Suprapubic skin (tissue), 4 donors: ENCODE measurements around the gene PABPN1L. TPM values are rescaled to one million over a fixed set of nuclear protein-coding genes. Genes with fewer than 3 reads are reported as not detected.

Experiments
- DNase-seq, 2 donors: peaks; one replicate each; pipeline ENCODE4 v3.0.0-alpha.2; 2019; ENCODE audit warnings: low spot score in 2 of 2
- H3K27ac ChIP-seq: fragments of 200-600 bp; sonication (generic); one replicate; pipeline ENCODE4 v1.5.1; 2019
- H3K27me3 ChIP-seq: fragments of 200-600 bp; sonication (generic); one replicate; pipeline ENCODE4 v1.5.1; 2019
- H3K36me3 ChIP-seq: fragments of 200-600 bp; sonication (generic); one replicate; pipeline ENCODE4 v1.5.1; 2019
- H3K4me1 ChIP-seq: fragments of 200-600 bp; sonication (generic); one replicate; pipeline ENCODE4 v1.5.1; 2019
- H3K4me3 ChIP-seq: fragments of 200-600 bp; sonication (generic); one replicate; pipeline ENCODE4 v1.5.1; 2019; ENCODE audit warnings: mild to moderate bottlenecking
- H3K9me3 ChIP-seq: fragments of 200-600 bp; sonication (generic); one replicate; pipeline ENCODE4 v1.5.1; 2019
- EP300 ChIP-seq: sonication (generic); formaldehyde crosslinking; IDR thresholded peaks from one replicate; pipeline ENCODE4 v1.6.1; 2017; ENCODE audit warnings: antibody characterized with exemption
- POLR2A ChIP-seq, 2 donors: fragments of 450-650 bp; IDR thresholded peaks; one replicate each; pipeline ENCODE4 v1.6.1; 2017; ENCODE audit warnings: antibody characterized with exemption in 2 of 2, mild to moderate bottlenecking in 2 of 2, moderate library complexity in 2 of 2
- POLR2AphosphoS5 ChIP-seq, 3 donors: sonication (generic); formaldehyde crosslinking; IDR thresholded peaks; one replicate each; pipeline ENCODE4 v1.6.1; 2017; ENCODE audit warnings: antibody characterized with exemption in 3 of 3
- WGBS: methylation state at CpG from one replicate; pipeline ENCODE4 v1.1.5; 2018; 5-methylcytosine and 5-hydroxymethylcytosine counted together
- total RNA-seq, 4 donors: library from RNA; depleted of rRNA; stranded (reverse); fragments of >200 nt; gene quantifications; one replicate each; pipeline ENCODE4 v1.1.0, GENCODE V29; 2016
- TF ChIP-seq, protein P1 (sequence below), 2 donors: fragments of 200-600 bp in 1 of 2; fragments of 450-650 bp in 1 of 2; sonication (generic) in 1 of 2; IDR thresholded peaks; one replicate each; pipeline ENCODE4 v1.5.1; 2016 to 2019; ENCODE audit warnings: antibody characterized with exemption in 2 of 2, mild to moderate bottlenecking in 1 of 2, moderate library complexity in 1 of 2

Gene PABPN1L
- total RNA-seq, 4 donors from 2014 or later, result not detected

DNA sequence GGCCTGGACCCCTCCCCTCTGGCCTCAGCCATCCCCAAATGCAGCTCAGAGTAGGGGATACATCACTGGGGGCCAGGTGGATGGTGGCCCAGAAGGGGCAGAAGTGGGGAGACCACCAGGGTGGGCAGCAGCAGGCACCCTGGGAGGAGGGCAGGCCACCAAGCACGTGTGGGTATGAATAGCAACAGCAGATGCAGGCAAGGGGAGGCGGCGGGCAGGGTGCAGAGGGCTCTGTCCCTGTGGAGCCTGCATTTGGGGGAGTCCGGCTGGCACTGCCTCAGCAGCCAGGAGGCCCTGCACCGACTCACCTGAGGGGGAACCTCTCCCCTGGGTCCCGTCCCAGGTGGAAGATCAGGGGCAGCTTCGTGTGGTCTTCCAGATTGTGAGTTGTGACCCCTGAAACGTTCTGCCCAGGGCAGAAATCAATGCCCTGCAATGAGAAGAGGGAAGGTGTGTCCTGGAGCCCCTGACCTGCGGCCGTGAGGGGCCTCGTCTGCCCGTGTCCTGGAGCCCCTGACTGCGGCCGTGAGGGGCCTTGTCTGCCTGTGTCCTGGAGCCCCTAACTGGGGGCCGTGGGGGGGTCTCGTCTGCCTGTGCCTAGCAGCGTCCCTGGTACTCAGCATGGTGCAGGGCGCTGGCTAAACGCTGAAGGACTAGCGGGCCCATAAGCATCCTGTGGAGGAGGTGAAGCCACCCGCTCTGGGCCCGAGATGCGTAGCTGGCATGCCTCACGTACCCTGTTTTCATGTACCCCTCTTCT, 44.0 kb downstream of the PABPN1L start:
- H3K9me3 ChIP-seq, result no peaks in the 10 kb centered on the region
- H3K27ac ChIP-seq, result no peak overlapping the region
- no peaks in the 10 kb centered on the region for H3K27me3 ChIP-seq
- TF ChIP-seq EP300 (no peak), POLR2A (IDR thresholded peaks at IDR 0.05) (no peak), POLR2AphosphoS5 (IDR thresholded peaks at IDR 0.05) (no peak)
- TF ChIP-seq, protein P1, sequence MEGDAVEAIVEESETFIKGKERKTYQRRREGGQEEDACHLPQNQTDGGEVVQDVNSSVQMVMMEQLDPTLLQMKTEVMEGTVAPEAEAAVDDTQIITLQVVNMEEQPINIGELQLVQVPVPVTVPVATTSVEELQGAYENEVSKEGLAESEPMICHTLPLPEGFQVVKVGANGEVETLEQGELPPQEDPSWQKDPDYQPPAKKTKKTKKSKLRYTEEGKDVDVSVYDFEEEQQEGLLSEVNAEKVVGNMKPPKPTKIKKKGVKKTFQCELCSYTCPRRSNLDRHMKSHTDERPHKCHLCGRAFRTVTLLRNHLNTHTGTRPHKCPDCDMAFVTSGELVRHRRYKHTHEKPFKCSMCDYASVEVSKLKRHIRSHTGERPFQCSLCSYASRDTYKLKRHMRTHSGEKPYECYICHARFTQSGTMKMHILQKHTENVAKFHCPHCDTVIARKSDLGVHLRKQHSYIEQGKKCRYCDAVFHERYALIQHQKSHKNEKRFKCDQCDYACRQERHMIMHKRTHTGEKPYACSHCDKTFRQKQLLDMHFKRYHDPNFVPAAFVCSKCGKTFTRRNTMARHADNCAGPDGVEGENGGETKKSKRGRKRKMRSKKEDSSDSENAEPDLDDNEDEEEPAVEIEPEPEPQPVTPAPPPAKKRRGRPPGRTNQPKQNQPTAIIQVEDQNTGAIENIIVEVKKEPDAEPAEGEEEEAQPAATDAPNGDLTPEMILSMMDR (IDR thresholded peaks at IDR 0.05), result no peak
- H3K4me3 ChIP-seq, result no peak overlapping the region
- H3K4me1 ChIP-seq, result peaks cover 13% of the 10 kb centered on the region
- 94% methylated on average over 22 of the region's 24 CpGs for WGBS
- peaks cover 49% of the 10 kb centered on the region for H3K36me3 ChIP-seq
- no peak for DNase-seq

DNA sequence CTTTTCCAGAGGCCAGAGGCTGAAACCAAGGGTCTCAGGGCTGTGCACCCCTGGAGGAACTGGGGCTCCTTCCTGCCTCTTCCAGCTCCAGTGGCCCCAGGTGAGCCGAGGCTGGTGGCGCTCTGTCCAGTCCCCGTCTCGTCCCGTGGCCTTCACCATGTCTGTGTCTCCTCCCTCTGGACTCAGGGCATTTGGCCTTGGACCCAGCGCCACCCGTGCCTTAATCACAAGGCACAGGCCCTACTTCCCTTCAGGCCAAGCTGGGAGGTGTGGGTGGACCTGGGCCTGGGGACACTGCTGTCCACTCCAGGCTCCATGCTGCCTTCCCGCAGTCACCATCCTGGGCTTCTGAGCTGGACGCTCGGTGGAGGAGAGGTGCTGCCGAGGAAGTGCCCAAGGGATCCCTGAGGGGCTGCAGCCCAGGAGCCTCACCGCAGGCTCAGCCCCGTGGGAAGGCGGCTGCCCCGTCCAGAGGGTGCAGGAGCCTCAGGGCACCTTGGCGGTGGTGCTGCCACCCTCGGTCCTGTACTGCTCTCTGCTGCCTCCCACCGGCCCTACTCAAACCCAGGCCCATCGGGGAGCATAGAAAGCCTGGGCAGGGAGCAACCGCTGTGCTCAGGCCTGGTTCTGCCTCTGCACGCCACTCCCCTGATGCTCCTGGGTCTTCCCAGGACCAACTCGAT, 45.2 kb downstream of the PABPN1L start:
- DNase-seq, result no peak
- Histone ChIP-seq H3K27me3 (no peaks in the 10 kb centered on the region), H3K27ac (no peak overlapping the region), H3K9me3 (no peaks in the 10 kb centered on the region), H3K36me3 (peaks cover 42% of the 10 kb centered on the region), H3K4me3 (no peak overlapping the region), H3K4me1 (peaks cover 16% of the 10 kb centered on the region)
- TF ChIP-seq POLR2AphosphoS5 (IDR thresholded peaks at IDR 0.05), result no peak
- 85% methylated on average over 10 of the region's 22 CpGs for WGBS

DNA sequence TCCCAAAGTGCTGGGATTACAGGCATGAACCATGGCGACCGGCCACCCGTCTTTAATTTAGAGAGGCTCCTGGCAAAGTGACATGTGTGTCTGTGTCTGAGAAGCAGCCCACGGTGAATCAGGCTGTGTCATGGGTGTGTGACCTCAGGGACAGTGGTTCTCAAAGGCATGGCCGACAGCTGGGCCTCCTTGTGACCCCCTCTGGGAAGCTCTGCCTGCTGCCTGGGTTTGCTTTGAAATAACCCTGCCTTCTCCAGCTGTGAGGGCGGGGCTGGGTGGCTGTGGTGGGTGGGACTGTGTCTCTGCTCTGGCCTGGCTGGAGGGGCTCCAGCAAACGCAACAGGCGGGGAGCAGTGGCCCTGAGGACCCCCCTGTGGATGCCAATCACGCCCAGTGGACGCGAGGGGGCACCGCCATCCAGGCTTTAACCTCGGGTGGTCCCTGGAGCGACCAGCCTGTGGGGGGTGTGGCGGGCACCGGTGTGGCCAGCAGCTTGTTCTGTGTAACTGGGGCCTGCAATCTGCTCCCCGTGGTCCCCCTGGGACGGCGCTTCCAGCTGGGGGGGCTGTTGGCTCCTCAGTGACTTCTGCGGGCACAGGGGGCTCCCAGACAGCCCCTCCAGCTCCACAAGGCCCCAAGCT, 46.0 kb downstream of the PABPN1L start:
- no peak for DNase-seq
- TF ChIP-seq, protein P1 (IDR thresholded peaks at IDR 0.05), result no peak
- TF ChIP-seq POLR2A (IDR thresholded peaks at IDR 0.05) (no peak), EP300 (no peak), POLR2AphosphoS5 (IDR thresholded peaks at IDR 0.05) (no peak)
- no CpG with 5 or more reads among the region's 20 CpGs for WGBS
- Histone ChIP-seq H3K4me3 (no peak overlapping the region), H3K27ac (no peak overlapping the region), H3K27me3 (no peaks in the 10 kb centered on the region), H3K4me1 (peaks cover 11% of the 10 kb centered on the region), H3K36me3 (peaks cover 36% of the 10 kb centered on the region), H3K9me3 (no peaks in the 10 kb centered on the region)

DNA sequence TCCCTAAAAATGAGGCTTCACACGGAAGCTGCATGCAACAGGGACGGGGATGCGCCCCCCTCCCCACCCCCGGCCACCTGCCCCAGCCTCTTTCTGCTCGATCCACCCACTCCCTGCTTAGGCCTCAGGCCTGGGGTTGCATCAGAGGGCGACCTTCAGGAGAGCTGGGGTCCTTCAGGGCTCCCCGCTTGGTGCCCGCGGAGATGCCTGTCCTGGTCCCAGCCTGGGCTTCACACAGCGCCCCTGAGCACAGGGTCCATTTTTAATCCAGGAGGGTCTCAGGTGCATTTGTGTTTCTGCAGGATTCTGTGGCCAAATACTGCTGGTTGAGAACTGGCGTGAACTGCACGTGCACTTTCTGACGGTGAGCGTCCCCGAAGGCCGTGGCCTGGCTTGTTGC, 47.3 kb downstream of the PABPN1L start:
- H3K4me1 ChIP-seq, result peaks cover 10% of the 10 kb centered on the region
- no peaks in the 10 kb centered on the region for H3K27me3 ChIP-seq
- H3K27ac ChIP-seq, result no peak overlapping the region
- DNase-seq, result no peak
- H3K36me3 ChIP-seq, result peaks cover 28% of the 10 kb centered on the region
- 84% methylated on average over 15 of the region's 16 CpGs for WGBS
- TF ChIP-seq, protein P1 (IDR thresholded peaks at IDR 0.05), result no peak
- TF ChIP-seq POLR2A (IDR thresholded peaks at IDR 0.05) (no peak), POLR2AphosphoS5 (IDR thresholded peaks at IDR 0.05) (no peak), EP300 (no peak)
- no peak overlapping the region for H3K4me3 ChIP-seq
- H3K9me3 ChIP-seq, result no peaks in the 10 kb centered on the region

DNA sequence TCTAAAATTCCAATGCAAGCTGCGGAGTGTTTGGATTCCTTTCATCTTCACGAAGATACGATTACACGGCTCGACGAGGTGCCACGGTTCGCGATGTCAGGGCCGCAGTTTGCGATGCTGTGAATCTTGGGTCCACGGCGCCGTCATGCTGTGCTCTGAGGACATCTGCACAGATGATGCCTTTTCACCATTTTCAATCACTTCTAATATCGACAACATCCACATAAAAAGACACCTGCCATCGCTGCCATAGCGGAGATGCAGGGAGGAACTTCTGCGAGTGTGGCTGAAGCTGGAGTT, 47.9 kb downstream of the PABPN1L start:
- 88% methylated on average over 18 of the region's 18 CpGs for WGBS
- Histone ChIP-seq H3K9me3 (no peaks in the 10 kb centered on the region), H3K4me3 (no peak overlapping the region), H3K36me3 (peaks cover 22% of the 10 kb centered on the region), H3K4me1 (peaks cover 13% of the 10 kb centered on the region), H3K27me3 (no peaks in the 10 kb centered on the region), H3K27ac (no peak overlapping the region)
- no peak for DNase-seq
- TF ChIP-seq, protein P1 (IDR thresholded peaks at IDR 0.05), result no peak
- TF ChIP-seq POLR2A (IDR thresholded peaks at IDR 0.05), result no peak
- no peak for TF ChIP-seq EP300
- TF ChIP-seq POLR2AphosphoS5 (IDR thresholded peaks at IDR 0.05), result no peak
